HG02588 (cell line): ENCODE results near the gene AFMID.
"Not testable (repeated sequence)": the region's sequence is repeated elsewhere in the genome, so short reads cannot be mapped to it uniquely, and the experiment has no call there.

Source experiments
- ATAC-seq: cut with Tn5 transposase; IDR thresholded peaks from one replicate; pipeline ENCODE4 v1.9.1; 2021; ENCODE audit warnings: mild to moderate bottlenecking, moderate library complexity; ENCODE audit not compliant: unreplicated experiment

The AFMID gene

DNA sequence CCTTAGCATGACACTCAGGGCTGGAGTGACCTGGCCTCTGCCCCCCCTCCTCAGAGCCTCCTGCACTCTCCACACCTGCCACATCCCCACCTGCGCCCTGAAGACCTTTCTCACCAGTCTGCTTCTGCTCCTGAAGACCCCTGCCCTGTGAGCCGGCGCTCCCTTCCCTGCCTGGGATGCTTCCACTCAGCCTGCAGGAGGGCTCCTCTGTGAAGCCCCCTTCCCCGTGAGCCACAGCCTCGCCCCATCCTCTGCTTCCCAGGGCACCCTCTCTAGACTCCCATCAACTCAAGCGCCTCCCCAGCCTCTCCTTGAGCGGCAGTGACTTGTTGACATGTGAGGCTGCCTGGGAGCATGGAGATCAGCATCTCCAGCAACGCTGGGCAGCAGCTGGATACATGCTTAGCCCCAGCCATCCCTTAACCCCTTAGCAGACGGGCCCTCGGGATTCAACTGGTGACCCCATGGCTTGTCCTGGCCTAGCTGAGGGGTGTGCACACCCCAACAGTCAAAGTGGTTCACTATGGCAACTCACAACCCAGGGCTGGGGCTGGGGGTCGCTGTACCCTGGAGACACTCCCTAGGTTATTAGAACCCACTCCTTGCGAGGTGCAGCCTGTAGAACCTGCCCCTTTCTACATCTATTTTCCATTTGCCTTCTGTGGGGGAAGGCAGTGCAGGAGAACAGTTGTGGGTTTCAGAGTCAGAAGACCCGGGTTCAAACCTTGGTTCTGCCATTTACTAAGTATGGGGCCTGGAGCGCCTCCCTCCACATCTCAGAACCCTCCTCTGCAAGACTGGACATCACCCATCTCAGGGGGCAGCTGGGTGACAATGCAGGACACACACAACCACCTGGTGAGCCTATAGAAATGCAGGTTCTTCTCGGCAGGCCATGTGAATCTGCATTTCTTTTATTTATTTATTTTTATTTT lies 65.8 kb downstream of the AFMID start:
- ATAC-seq, result no peak

DNA sequence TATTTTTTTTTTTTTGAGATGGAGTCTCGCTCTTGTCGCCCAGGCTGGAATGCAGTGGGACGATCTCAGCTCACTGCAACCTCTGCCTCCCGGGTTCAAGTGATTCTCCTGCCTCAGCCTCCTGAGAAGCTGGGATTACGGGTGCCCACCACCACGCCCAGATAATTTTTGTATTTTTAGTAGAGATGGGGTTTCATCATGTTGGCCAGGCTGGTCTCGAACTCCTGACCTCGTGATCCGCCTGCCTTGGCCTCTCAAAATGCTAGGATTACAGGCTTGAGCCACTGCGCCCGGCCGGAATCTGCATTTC lies 66.4 kb downstream of the AFMID start:
- ATAC-seq, result not testable (repeated sequence)

DNA sequence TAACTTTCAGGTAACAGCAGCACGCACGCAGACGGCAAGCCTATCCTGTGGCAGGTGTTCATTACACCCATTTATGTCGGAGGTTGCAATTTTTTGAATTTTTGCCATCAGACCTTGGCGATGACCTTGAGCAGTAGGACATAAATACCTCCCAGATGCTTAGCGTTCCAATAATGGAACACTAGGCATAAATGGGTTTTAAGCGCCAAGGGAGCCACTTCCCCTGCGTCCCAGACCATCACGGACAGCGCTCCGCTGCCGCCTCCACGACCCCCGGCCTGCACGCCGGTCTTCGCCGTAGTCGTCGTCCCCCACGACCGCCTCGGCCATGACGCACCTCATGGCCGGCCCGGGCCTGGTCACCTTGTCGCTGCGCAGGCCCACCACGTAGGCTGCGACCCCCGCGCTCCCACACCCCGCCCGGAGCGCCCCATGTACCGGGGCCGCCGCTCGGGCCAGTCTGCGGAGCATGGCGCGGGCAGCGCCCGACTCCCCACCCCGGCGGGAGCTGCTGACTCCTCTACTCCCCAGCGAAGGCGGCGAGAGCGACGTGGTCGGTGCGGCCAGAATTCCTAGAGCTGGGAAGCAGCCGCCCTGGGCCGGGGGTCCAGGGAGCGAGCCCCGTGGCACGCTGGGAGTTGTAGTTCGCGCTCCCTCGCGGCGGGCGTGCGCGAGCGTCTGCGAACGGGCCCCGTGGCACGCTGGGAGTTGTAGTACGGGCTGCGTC lies 66.9 kb downstream of the AFMID start:
- ATAC-seq, result peak; percentile 40

DNA sequence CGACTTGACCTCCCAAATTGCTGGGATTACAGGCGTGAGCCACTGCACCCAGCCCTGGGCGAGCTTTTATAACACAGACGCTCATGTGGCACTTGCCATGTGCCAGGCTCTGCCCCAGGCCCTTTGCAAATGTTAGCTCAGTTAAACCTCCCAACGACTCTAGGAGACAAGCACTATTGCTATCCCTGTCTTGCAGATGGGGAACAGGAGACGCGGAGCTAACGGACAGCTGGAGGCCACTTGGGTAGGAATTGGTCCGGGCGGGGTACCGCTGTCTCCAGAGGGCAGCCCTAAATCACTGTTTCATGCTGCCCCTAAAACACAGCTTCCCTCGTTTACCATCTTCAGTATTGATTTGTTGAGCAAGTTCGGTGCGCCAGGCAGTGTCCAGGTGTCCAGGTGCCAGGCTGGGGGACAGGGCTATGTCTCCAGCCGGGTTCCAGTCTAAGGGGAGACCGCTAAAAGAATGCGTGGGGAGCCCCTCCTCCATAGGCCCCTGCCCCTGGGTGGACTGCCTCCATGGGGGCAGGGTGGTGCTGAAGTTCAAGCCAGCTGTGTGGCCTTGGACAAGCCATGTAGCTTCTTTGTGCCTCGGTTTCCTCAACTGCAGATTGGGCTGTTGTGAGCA lies 68.0 kb downstream of the AFMID start:
- no peak for ATAC-seq

DNA sequence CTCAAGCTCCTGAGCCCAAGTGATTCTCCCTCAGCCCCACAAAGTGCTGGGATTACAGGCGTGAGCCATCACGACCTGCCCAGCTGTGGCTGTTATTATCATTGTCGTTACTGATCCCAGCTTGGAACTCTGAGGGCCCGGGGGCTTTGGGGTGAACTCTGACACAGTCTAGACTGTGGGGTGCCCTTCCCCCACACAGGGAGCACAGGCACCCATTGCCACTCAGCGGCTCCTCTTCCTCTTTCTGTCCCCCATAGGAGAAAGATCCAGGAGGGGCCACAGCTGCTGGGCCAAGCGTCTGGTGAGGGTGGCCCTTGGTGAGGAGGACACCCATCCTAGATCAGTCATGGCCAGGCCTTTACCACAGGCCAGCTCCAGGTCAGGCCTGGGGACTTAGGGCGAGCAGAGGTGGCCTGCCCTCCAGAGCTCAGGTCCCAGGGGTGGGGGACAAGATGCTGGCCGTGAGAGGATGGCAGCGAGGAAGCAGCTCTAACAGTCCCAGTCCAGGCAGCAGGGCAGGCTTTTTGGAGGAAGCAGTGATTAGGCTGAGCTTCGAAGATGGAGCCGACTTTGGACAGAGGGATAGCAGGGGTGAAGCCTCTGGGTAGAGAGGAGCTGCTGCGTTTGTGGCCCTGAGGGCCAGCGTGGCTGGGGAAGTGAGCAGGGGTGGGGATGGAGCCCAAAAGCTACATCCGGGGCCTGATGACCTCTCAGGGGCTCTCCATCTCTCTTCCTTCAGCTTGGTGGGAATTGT lies 69.0 kb downstream of the AFMID start:
- no peak for ATAC-seq

DNA sequence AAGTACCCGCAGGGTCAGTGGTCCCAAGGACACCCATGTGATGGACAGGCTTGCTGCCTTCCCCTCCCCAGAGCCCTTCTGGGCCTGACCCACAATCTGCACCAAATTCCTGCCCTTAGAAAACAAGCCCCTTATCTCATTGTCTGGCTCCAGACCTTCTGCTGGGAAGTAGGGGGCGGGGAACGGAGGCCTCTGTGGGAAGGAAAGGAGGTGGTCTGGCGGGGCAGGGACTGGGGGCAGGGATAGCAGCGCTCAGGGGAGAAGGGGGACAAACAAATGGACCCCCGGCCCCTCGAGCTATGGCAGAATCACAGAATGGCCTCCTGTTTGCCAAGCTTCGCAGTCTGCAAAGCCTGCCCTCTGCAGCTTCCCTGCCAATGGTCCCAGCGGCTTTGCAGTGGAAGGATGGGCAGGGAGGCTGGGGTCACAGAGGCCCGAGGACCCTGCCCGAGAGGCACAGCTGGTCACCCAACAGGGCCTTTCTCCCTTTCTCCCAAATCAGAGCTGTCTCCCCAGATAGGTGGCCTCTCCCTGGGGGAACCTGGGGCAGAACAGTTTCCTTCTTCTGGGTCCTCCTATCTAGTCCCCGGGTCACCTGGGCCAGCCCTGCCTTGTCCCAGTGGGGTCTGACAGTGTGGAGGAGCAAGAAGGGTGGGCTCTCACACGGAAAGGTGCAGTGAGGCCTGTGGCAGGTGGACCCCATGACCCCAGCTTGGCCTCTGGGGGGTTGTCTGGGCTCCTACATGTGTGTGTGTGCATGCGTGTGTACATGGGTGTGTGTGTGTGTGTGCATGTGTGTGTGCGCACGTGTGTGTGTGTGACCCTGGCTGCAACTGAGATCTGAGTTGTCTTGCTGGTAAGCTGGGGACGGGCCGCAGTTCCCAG lies 69.8 kb downstream of the AFMID start:
- ATAC-seq, result no peak
